Measurements from ENCODE around the gene LRRC61.

GRCh38 chr7:150360363-150361058 lies 37.4 kb downstream of the LRRC61 start:
- no peak for TF ChIP-seq ZFP30 (CRISPR knock-in tag; IDR thresholded peaks at IDR 0.05)
- no peak for TF ChIP-seq POU6F1 (CRISPR knock-in tag; IDR thresholded peaks at IDR 0.05; ENCODE audit: borderline replicate concordance, low read depth)
- TF ChIP-seq ZFP3 (CRISPR knock-in tag; IDR thresholded peaks at IDR 0.05): no peak
- TF ChIP-seq PATZ1 (CRISPR knock-in tag; IDR thresholded peaks at IDR 0.05; ENCODE audit: borderline replicate concordance): no peak
- no peak for TF ChIP-seq TSHZ2 (CRISPR knock-in tag; IDR thresholded peaks at IDR 0.05)
- TF ChIP-seq ARNTL (CRISPR knock-in tag; IDR thresholded peaks at IDR 0.05; ENCODE audit: borderline replicate concordance, low read depth): no peak
- no peak for TF ChIP-seq ISL1 (CRISPR knock-in tag; IDR thresholded peaks at IDR 0.05)
- no peak for TF ChIP-seq RARB (CRISPR knock-in tag; IDR thresholded peaks at IDR 0.05)
- no peak for TF ChIP-seq ZC3H10 (CRISPR knock-in tag; IDR thresholded peaks at IDR 0.05)
- TF ChIP-seq CREB5 (CRISPR knock-in tag; IDR thresholded peaks at IDR 0.05; ENCODE audit: low read depth): no peak
- no peak for TF ChIP-seq CSDC2 (CRISPR knock-in tag; IDR thresholded peaks at IDR 0.05)
- no peak for TF ChIP-seq SNAI2 (CRISPR knock-in tag; IDR thresholded peaks at IDR 0.05)
- TF ChIP-seq OSR1 (CRISPR knock-in tag; IDR thresholded peaks at IDR 0.05): no peak
